ENCODE results near the gene GHRHR. TPM values are rescaled to one million over a fixed set of nuclear protein-coding genes. Genes with fewer than 3 reads are reported as not detected.

The GHRHR gene
- total and polyA plus RNA-seq, 9 of the 15 experiments (the other 6 are each of a cell fraction or from before 2014, with no cell fraction given): not detected

GRCh38 chr7:30980194-30980593, 16.4 kb downstream of the GHRHR start:
- H3K9ac ChIP-seq (ENCODE audit: insufficient read depth in 1 of 2, low read depth in 2 of 2, low read length in 2 of 2): no peak overlapping the region
- intact Hi-C loops (cut with micrococcal nuclease) (no loop called here), in situ Hi-C loops (cut with MboI) (loop anchor here (5.0 to 10.0 kb wide), 2 partner anchors 142 to 755 kb away; no protein-coding TSS in a partner anchor)
- ChIA-PET POLR2A (no interaction called here), CTCF (ENCODE audit: low intra/inter-chr PET ratio) (no interaction called here)
- no peaks in the 10 kb centered on the region for H4K20me1 ChIP-seq (replicated peaks; ENCODE audit: control insufficient read depth, insufficient read depth, low read length)
- FAIRE-seq (no peak), ATAC-seq (no peak), DNase-seq (ENCODE audit: extremely low read depth in 1 of 4, low spot score in 3 of 4) (no peak)
- no peaks in the 10 kb centered on the region for H3K36me3 ChIP-seq (ENCODE audit: control insufficient read depth, insufficient read depth, low read length)
- H3K9me3 ChIP-seq (replicated peaks; ENCODE audit: control insufficient read depth, insufficient read depth, low read depth, low read length): no peaks in the 10 kb centered on the region
- TF ChIP-seq DNMT1 (IDR thresholded peaks at IDR 0.05) (no peak), GTF2F1 (IDR thresholded peaks at IDR 0.05; ENCODE audit: low read depth, low read length) (no peak)
- BruUV-seq (replicated peaks): no TSS peak
- no peak overlapping the region for H3K27ac ChIP-seq (ENCODE audit: extremely low read depth, low read depth, low read length)
- peaks cover 24 to 33% of the 10 kb centered on the region in 2 experiments for H3K27me3 ChIP-seq (ENCODE audit: control insufficient read depth in 2 of 2, insufficient read depth in 2 of 2, low read length in 2 of 2)
- H3K9me1 ChIP-seq (ENCODE audit: control insufficient read depth, insufficient read depth, low read length): no peaks in the 10 kb centered on the region
- WGBS (ENCODE audit: insufficient coverage, low coverage, missing lambda C conversion rate): 1% methylated on average over 6 of the region's 7 CpGs
- no peak overlapping the region for H3K4me3 ChIP-seq
- H3K4me2 ChIP-seq (ENCODE audit: insufficient read depth, low read length): no peak overlapping the region
- no peaks in the 10 kb centered on the region for H3K79me2 ChIP-seq (ENCODE audit: control insufficient read depth, insufficient read depth, low read length)
- H3K4me1 ChIP-seq (replicated peaks in 1 of 2; ENCODE audit: control insufficient read depth in 2 of 2, insufficient read depth in 2 of 2, low read length in 2 of 2): no peaks in the 10 kb centered on the region
- H2AFZ ChIP-seq (ENCODE audit: low read depth, low read length): no peak overlapping the region

- no peaks in the 10 kb centered on the region for H4K20me1 ChIP-seq (replicated peaks; ENCODE audit: control insufficient read depth, insufficient read depth, low read length)
- FAIRE-seq (no peak), ATAC-seq (no peak), DNase-seq (ENCODE audit: extremely low read depth in 1 of 4, low spot score in 3 of 4) (no peak)
- H3K27ac ChIP-seq (ENCODE audit: extremely low read depth, low read depth, low read length): no peak overlapping the region
- no TSS peak for BruUV-seq (replicated peaks)
- POLR2A ChIA-PET: no interaction called here
- CTCF ChIA-PET (ENCODE audit: low intra/inter-chr PET ratio): no interaction called here
- no peaks in the 10 kb centered on the region for H3K9me1 ChIP-seq (ENCODE audit: control insufficient read depth, insufficient read depth, low read length)
- no peak overlapping the region for H3K9ac ChIP-seq (ENCODE audit: insufficient read depth in 1 of 2, low read depth in 2 of 2, low read length in 2 of 2)
- H3K36me3 ChIP-seq (ENCODE audit: control insufficient read depth, insufficient read depth, low read length): no peaks in the 10 kb centered on the region
- H3K79me2 ChIP-seq (ENCODE audit: control insufficient read depth, insufficient read depth, low read length): no peaks in the 10 kb centered on the region
- no peak overlapping the region for H3K4me2 ChIP-seq (ENCODE audit: insufficient read depth, low read length)
- WGBS (ENCODE audit: insufficient coverage, low coverage, missing lambda C conversion rate): 0% methylated on average over 5 of the region's 5 CpGs
- no peaks in the 10 kb centered on the region for H3K9me3 ChIP-seq (replicated peaks; ENCODE audit: control insufficient read depth, insufficient read depth, low read depth, low read length)
- H3K27me3 ChIP-seq (ENCODE audit: control insufficient read depth in 2 of 2, insufficient read depth in 2 of 2, low read length in 2 of 2): peaks cover 24 to 38% of the 10 kb centered on the region in 2 experiments
- intact Hi-C loops (cut with micrococcal nuclease): no loop called here
- no peaks in the 10 kb centered on the region for H3K4me1 ChIP-seq (replicated peaks in 1 of 2; ENCODE audit: control insufficient read depth in 2 of 2, insufficient read depth in 2 of 2, low read length in 2 of 2)
- in situ Hi-C loops (cut with MboI): loop anchor here (5.0 to 10.0 kb wide), 2 partner anchors 142 to 754 kb away; no protein-coding TSS in a partner anchor
- no peak overlapping the region for H3K4me3 ChIP-seq
- H2AFZ ChIP-seq (ENCODE audit: low read depth, low read length): no peak overlapping the region
- no peak for TF ChIP-seq NR2C1 (IDR thresholded peaks at IDR 0.05)
- TF ChIP-seq NR2C1 (tag; IDR thresholded peaks at IDR 0.05): no peak
- no peak for TF ChIP-seq POLR2H (tag; IDR thresholded peaks at IDR 0.05; ENCODE audit: low read depth)
- no peak for TF ChIP-seq CREBBP (IDR thresholded peaks at IDR 0.05; ENCODE audit: low read depth, low read length)
- no peak for TF ChIP-seq HES1 (IDR thresholded peaks at IDR 0.05; ENCODE audit: low read depth)
- no peak for TF ChIP-seq HBP1 (CRISPR knock-in tag; IDR thresholded peaks at IDR 0.05)
- TF ChIP-seq TSHZ1 (CRISPR knock-in tag; IDR thresholded peaks at IDR 0.05): no peak
- no peak for TF ChIP-seq GTF2E2 (tag; IDR thresholded peaks at IDR 0.05)
- TF ChIP-seq ZNF408 (CRISPR knock-in tag; IDR thresholded peaks at IDR 0.05; ENCODE audit: low read depth): no peak
- no peak for TF ChIP-seq RAD51 (IDR thresholded peaks at IDR 0.05; ENCODE audit: borderline replicate concordance, low read depth)
Observed at GRCh38 chr7:30980751-30981150, 17.0 kb downstream of the GHRHR start.

All from K562 (cell line).